Ascending aorta (tissue), 2 donors: Measurements from ENCODE around the gene PIK3R3. TPM values are rescaled to one million over a fixed set of nuclear protein-coding genes. Genes with fewer than 3 reads are reported as not detected.

Experiments used
- DNase-seq, 2 donors: peaks; one replicate each; pipeline ENCODE4 v3.0.0-alpha.2; 2019; ENCODE audit warnings: low spot score in 2 of 2
- H3K27ac ChIP-seq, 2 donors: fragments of 200-600 bp; sonication (generic); one replicate each; pipeline ENCODE4 v1.5.1; 2016 to 2017; ENCODE audit warnings: mild to moderate bottlenecking in 1 of 2
- H3K27me3 ChIP-seq: fragments of 200-600 bp; sonication (generic); one replicate; pipeline ENCODE4 v1.5.1; 2017
- H3K36me3 ChIP-seq, 2 donors: fragments of 200-600 bp; sonication (generic); one replicate each; pipeline ENCODE4 v1.5.1; 2016
- H3K4me1 ChIP-seq, 2 donors: fragments of 200-600 bp; sonication (generic); one replicate each; pipeline ENCODE4 v1.5.1; 2016 to 2017; ENCODE audit warnings: mild to moderate bottlenecking in 1 of 2
- H3K4me3 ChIP-seq, 2 donors: fragments of 200-600 bp; sonication (generic); one replicate each; pipeline ENCODE4 v1.5.1; 2016 to 2017; ENCODE audit warnings: mild to moderate bottlenecking in 1 of 2
- H3K9me3 ChIP-seq, 2 donors: fragments of 200-600 bp; sonication (generic); one replicate each; pipeline ENCODE4 v1.5.1; 2016
- CTCF ChIP-seq, 3 experiments: fragments of 200-600 bp in 2 of 3; fragments of 450-650 bp in 1 of 3; sonication (generic) in 2 of 3; IDR thresholded peaks; one replicate each; pipeline ENCODE4 v1.5.1; 2016 to 2019; ENCODE audit warnings: antibody characterized with exemption in 3 of 3, mild to moderate bottlenecking in 1 of 3, moderate library complexity in 1 of 3
- intact Hi-C: fragments of 100-400 bp; cut with DNase I; formaldehyde crosslinking; loops from one replicate; pipeline ENCODE4 v1.15.1; 2023
- total RNA-seq: library from RNA; depleted of rRNA; stranded (reverse); fragments of >200 nt; gene quantifications from one replicate; pipeline ENCODE4 v1.1.0, GENCODE V29; 2016

PIK3R3 gene
- total RNA-seq, 1 donor from 2014 or later: 33.1 TPM

- TF ChIP-seq CTCF (IDR thresholded peaks at IDR 0.05): no peak
- H3K27me3 ChIP-seq: no peaks in the 10 kb centered on the region
- H3K27ac ChIP-seq: peak within 1 kb of the TSS; percentile 66 to 75
- intact Hi-C loops: loop anchor here (10.0 kb wide), 1 partner anchor 492 kb away; the partner anchor contains the start of genes GPBP1L1 and TMEM69
- H3K9me3 ChIP-seq: no peaks in the 10 kb centered on the region
- no peak for DNase-seq
- H3K4me3 ChIP-seq: no peak within 1 kb of the TSS
- H3K36me3 ChIP-seq: no peaks in the 10 kb centered on the region
- peaks cover 3 to 13% of the 10 kb centered on the region in 2 donors for H3K4me1 ChIP-seq
These were observed 43.9 kb upstream of the PIK3R3 start, which contains the start of gene P3R3URF for GRCh38 chr1:46176211-46176865. TSS of gene P3R3URF (minus strand) at chr1:46176488. CDS start at chr1:46176471, 17 bp downstream.

- no peak for TF ChIP-seq CTCF (IDR thresholded peaks at IDR 0.05)
- no peak for DNase-seq
- H3K27ac ChIP-seq: peak overlapping the region; percentile 66 to 75
- no peaks in the 10 kb centered on the region for H3K36me3 ChIP-seq
- intact Hi-C loops: loop anchor here (2.0 to 10.0 kb wide), 2 partner anchors 42 to 490 kb away; partner anchors contain the start of genes GPBP1L1, PIK3R3 and TMEM69
- no peak overlapping the region for H3K4me3 ChIP-seq
- no peaks in the 10 kb centered on the region for H3K9me3 ChIP-seq
- H3K4me1 ChIP-seq: peaks cover 3 to 13% of the 10 kb centered on the region in 2 donors
- H3K27me3 ChIP-seq: no peaks in the 10 kb centered on the region
These were observed 42.8 kb upstream of the PIK3R3 start for GRCh38 chr1:46175243-46175642.

GRCh38 chr1:46174448-46175231 lies 42.2 kb upstream of the PIK3R3 start, which contains the start of gene TSPAN1:
TSS of gene TSPAN1 (plus strand) at chr1:46175087. CDS start at chr1:46181108, 6,021 bp downstream.
- DNase-seq: peak; percentile 36 to 80
- Histone ChIP-seq H3K27ac (peak within 1 kb of the TSS; percentile 66 to 75), H3K4me3 (peak within 1 kb of the TSS in 1 of 2 donors; percentile 3), H3K9me3 (no peaks in the 10 kb centered on the region), H3K36me3 (no peaks in the 10 kb centered on the region), H3K4me1 (peaks cover 3 to 13% of the 10 kb centered on the region in 2 donors), H3K27me3 (no peaks in the 10 kb centered on the region)
- intact Hi-C loops: loop anchor here (2.0 to 10.0 kb wide), 2 partner anchors 42 to 490 kb away; partner anchors contain the start of genes GPBP1L1, PIK3R3 and TMEM69
- no peak for TF ChIP-seq CTCF (IDR thresholded peaks at IDR 0.05)

GRCh38 chr1:46173361-46173856 lies 41.0 kb upstream of the PIK3R3 start:
- no peak for TF ChIP-seq CTCF (IDR thresholded peaks at IDR 0.05)
- Histone ChIP-seq H3K9me3 (no peaks in the 10 kb centered on the region), H3K4me3 (no peak overlapping the region), H3K4me1 (peaks cover 3 to 13% of the 10 kb centered on the region in 2 donors), H3K27ac (no peak overlapping the region), H3K36me3 (no peaks in the 10 kb centered on the region), H3K27me3 (no peaks in the 10 kb centered on the region)
- intact Hi-C loops: loop anchor here (10.0 kb wide), 1 partner anchor 489 kb away; the partner anchor contains the start of genes GPBP1L1 and TMEM69
- DNase-seq: no peak

- H3K9me3 ChIP-seq: no peaks in the 10 kb centered on the region
- no peak for DNase-seq
- peaks cover 3 to 16% of the 10 kb centered on the region in 2 donors for H3K4me1 ChIP-seq
- H3K27ac ChIP-seq: no peak overlapping the region
- no peak for TF ChIP-seq CTCF (IDR thresholded peaks at IDR 0.05)
- no peaks in the 10 kb centered on the region for H3K36me3 ChIP-seq
- no peak overlapping the region for H3K4me3 ChIP-seq
- intact Hi-C loops: loop anchor here (10.0 kb wide), 1 partner anchor 488 kb away; the partner anchor contains the start of genes GPBP1L1 and TMEM69
- no peaks in the 10 kb centered on the region for H3K27me3 ChIP-seq
These were observed 39.9 kb upstream of the PIK3R3 start for GRCh38 chr1:46172321-46172720.
